ENCODE results near the gene RGS14.

The RGS14 gene

DNA sequence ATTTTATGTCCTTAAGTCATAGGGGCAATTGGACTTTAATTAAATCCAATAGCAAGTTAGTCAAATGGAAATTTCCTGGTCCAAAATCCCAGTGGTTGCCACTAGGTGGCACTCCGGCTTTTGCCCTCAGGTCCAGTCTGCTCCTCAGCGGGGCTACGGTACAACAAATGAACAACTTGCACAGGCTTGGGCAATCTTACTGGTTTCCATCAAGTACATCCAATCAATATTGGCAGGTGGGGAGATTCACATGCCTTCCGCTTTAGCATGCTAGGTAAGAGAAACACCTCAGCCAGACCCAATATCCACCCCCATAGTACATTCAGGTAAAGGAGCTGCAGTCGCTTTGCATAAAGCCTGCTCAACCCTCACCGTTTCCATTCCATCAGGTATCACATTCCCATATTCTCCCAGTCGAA is 39.8 kb upstream of the RGS14 start:
- no peaks in the 10 kb centered on the region for H3K27me3 ChIP-seq (ENCODE audit: control insufficient read depth, insufficient read depth, low read length)
- H3K4me2 ChIP-seq (ENCODE audit: low read length) = no peak overlapping the region
- H3K27ac ChIP-seq = no peak overlapping the region
- no peaks in the 10 kb centered on the region for H3K9me3 ChIP-seq (ENCODE audit: control insufficient read depth, low read length)
- TF ChIP-seq, protein P1, sequence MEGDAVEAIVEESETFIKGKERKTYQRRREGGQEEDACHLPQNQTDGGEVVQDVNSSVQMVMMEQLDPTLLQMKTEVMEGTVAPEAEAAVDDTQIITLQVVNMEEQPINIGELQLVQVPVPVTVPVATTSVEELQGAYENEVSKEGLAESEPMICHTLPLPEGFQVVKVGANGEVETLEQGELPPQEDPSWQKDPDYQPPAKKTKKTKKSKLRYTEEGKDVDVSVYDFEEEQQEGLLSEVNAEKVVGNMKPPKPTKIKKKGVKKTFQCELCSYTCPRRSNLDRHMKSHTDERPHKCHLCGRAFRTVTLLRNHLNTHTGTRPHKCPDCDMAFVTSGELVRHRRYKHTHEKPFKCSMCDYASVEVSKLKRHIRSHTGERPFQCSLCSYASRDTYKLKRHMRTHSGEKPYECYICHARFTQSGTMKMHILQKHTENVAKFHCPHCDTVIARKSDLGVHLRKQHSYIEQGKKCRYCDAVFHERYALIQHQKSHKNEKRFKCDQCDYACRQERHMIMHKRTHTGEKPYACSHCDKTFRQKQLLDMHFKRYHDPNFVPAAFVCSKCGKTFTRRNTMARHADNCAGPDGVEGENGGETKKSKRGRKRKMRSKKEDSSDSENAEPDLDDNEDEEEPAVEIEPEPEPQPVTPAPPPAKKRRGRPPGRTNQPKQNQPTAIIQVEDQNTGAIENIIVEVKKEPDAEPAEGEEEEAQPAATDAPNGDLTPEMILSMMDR (IDR thresholded peaks at IDR 0.05) = peak; percentile 93
- no peak overlapping the region for H3K4me3 ChIP-seq (ENCODE audit: low read depth, low read length)
- H3K79me2 ChIP-seq = no peaks in the 10 kb centered on the region
- H2AFZ ChIP-seq = no peak overlapping the region
- no peaks in the 10 kb centered on the region for H3K4me1 ChIP-seq
- H3K9ac ChIP-seq = no peak overlapping the region
- no peaks in the 10 kb centered on the region for H3K36me3 ChIP-seq (ENCODE audit: control insufficient read depth, insufficient read depth, low read length)

DNA sequence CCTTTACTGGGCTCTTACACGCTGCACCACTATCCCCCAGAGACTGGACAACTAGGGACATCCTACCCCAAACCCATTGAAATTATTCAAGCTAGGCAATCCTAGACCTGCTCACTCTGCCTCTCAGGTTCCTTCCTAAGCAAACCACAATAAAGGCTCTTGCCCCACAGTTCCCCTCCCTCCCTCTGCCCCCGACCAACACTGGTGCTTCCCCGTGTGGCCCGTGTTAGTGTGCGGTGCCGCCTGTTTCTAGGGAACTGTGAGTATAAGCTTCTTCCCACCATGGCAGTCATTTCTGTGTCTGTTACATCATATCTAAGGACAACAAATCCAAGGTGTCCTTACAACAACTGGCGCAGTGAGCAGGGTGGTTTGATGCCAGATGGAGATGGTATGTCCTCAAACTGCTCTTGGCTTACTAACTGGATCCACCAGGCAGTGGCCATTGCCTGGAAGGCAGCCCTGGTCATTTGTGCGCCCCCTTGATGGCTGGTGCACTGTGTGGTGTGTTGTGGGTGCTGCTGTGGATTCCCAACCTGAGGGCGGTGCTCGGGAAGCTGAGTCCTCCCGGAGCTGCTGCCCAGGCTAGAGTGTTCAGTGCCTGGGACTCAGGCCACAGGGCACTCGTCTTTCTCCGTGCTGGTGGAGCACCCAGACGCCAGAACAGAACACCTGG is 37.7 kb upstream of the RGS14 start:
- H3K27me3 ChIP-seq (ENCODE audit: control insufficient read depth, insufficient read depth, low read length) = no peaks in the 10 kb centered on the region
- H3K79me2 ChIP-seq = no peaks in the 10 kb centered on the region
- no peak overlapping the region for H3K4me3 ChIP-seq (ENCODE audit: low read depth, low read length)
- H3K27ac ChIP-seq = no peak overlapping the region
- no peak overlapping the region for H3K9ac ChIP-seq
- H3K9me3 ChIP-seq (ENCODE audit: control insufficient read depth, low read length) = no peaks in the 10 kb centered on the region
- TF ChIP-seq, protein P1 (IDR thresholded peaks at IDR 0.05) = no peak
- H3K4me1 ChIP-seq = no peaks in the 10 kb centered on the region
- H3K4me2 ChIP-seq (ENCODE audit: low read length) = no peak overlapping the region
- no peak overlapping the region for H2AFZ ChIP-seq
- H3K36me3 ChIP-seq (ENCODE audit: control insufficient read depth, insufficient read depth, low read length) = no peaks in the 10 kb centered on the region

DNA sequence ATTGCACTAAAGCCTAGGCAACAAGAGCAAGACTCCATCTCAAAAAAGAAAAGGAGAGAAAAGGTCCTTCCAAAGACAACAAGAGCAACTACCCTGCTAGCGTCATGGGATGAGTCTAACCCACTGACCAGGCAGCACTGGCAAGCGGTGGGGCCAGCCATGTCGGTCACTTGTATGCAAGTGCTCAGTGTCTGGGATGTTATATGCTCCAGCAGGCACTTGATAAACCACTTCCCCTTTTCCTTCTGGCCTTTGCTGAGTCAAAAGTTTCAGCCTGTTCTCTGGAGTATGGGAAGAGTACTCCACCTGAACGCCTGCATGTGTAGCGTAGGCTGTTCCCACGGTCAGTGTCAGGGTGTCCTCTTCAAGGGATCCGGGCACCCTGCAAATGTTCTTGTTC is 36.8 kb upstream of the RGS14 start:
- TF ChIP-seq, protein P1 (IDR thresholded peaks at IDR 0.05) = no peak
- H3K27me3 ChIP-seq (ENCODE audit: control insufficient read depth, insufficient read depth, low read length) = no peaks in the 10 kb centered on the region
- no peaks in the 10 kb centered on the region for H3K79me2 ChIP-seq
- H3K27ac ChIP-seq = no peak overlapping the region
- no peaks in the 10 kb centered on the region for H3K9me3 ChIP-seq (ENCODE audit: control insufficient read depth, low read length)
- no peak overlapping the region for H3K4me2 ChIP-seq (ENCODE audit: low read length)
- H3K36me3 ChIP-seq (ENCODE audit: control insufficient read depth, insufficient read depth, low read length) = no peaks in the 10 kb centered on the region
- no peak overlapping the region for H3K9ac ChIP-seq
- H3K4me3 ChIP-seq (ENCODE audit: low read depth, low read length) = no peak overlapping the region
- H2AFZ ChIP-seq = no peak overlapping the region
- H3K4me1 ChIP-seq = no peaks in the 10 kb centered on the region

DNA sequence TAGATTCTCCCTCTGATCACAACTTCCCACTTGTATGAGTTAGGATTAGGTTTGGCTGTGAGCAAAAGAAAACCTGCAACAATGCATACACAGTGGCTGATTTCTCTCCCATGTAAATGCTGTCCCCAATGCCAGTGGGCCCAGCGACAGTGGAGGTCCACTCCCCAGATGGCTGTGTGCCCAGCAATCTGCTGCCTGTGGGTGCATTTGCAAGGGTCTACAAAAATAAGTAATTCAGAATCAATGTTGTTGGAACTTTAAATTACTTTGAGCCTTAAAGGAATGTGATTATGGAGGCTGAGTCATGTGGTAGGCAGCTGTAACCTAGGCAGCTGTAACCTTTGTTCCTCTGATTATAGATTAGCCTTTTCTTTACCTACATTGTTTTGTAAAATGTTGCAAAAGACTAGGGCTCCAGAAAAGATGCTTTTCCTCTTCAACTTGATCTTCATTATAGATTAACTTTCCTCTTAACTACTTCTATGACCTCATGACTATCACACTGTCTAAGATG is 31.8 kb upstream of the RGS14 start:
- Histone ChIP-seq H3K27ac (no peak overlapping the region), H3K9ac (no peak overlapping the region)

More for the DNA sequence above, 31.8 kb upstream of the RGS14 start:
- Histone ChIP-seq H3K4me1 (no peaks in the 10 kb centered on the region), H3K9me3 (ENCODE audit: control insufficient read depth, low read length) (no peaks in the 10 kb centered on the region), H3K27me3 (ENCODE audit: control insufficient read depth, insufficient read depth, low read length) (no peaks in the 10 kb centered on the region), H3K4me2 (ENCODE audit: low read length) (no peak overlapping the region), H2AFZ (no peak overlapping the region), H3K79me2 (peaks cover 6% of the 10 kb centered on the region), H3K4me3 (ENCODE audit: low read depth, low read length) (no peak overlapping the region), H3K36me3 (ENCODE audit: control insufficient read depth, insufficient read depth, low read length) (no peaks in the 10 kb centered on the region)
- TF ChIP-seq, protein P1 (IDR thresholded peaks at IDR 0.05) = no peak
